Skin epidermis (tissue), 12 donors: ENCODE measurements around the gene CPNE4.

Experiments
- H3K27ac ChIP-seq, 21 experiments: fragments of 200-600 bp; sonication (generic) in 11 of 21; one replicate each; pipeline ENCODE4 v1.5.0; 2020; ENCODE audit warnings: mild to moderate bottlenecking in 3 of 21, inconsistent platforms in 2 of 21, moderate library complexity in 2 of 21
- H3K4me3 ChIP-seq, 7 experiments: fragments of 200-600 bp; sonication (generic) in 2 of 7; one replicate each; pipeline ENCODE4 v1.5.0; 2020; ENCODE audit warnings: inconsistent platforms in 2 of 7, mild to moderate bottlenecking in 2 of 7, moderate library complexity in 1 of 7

The CPNE4 gene

GRCh38 chr3:131812433-131812832, 222.4 kb downstream of the CPNE4 start:
- Histone ChIP-seq H3K4me3 (no peak overlapping the region), H3K27ac (no peak overlapping the region)

GRCh38 chr3:131811481-131811880, 223.3 kb downstream of the CPNE4 start:
- Histone ChIP-seq H3K4me3 (no peak overlapping the region), H3K27ac (no peak overlapping the region)

- H3K4me3 ChIP-seq: no peak overlapping the region
- no peak overlapping the region for H3K27ac ChIP-seq
Measured at GRCh38 chr3:131807822-131808221, 227.0 kb downstream of the CPNE4 start.

GRCh38 chr3:131806736-131807135, 228.1 kb downstream of the CPNE4 start:
- Histone ChIP-seq H3K4me3 (no peak overlapping the region), H3K27ac (no peak overlapping the region)

GRCh38 chr3:131804565-131805133, 230.2 kb downstream of the CPNE4 start:
- Histone ChIP-seq H3K27ac (no peak overlapping the region), H3K4me3 (no peak overlapping the region)

- H3K4me3 ChIP-seq: no peak overlapping the region
- no peak overlapping the region for H3K27ac ChIP-seq
Measured at GRCh38 chr3:131803113-131803512, 231.7 kb downstream of the CPNE4 start.

- Histone ChIP-seq H3K4me3 (no peak overlapping the region), H3K27ac (no peak overlapping the region)
Measured at GRCh38 chr3:131802029-131802428, 232.8 kb downstream of the CPNE4 start.

- no peak overlapping the region for H3K27ac ChIP-seq
- no peak overlapping the region for H3K4me3 ChIP-seq
Measured at GRCh38 chr3:131801566-131801965, 233.2 kb downstream of the CPNE4 start.

- Histone ChIP-seq H3K4me3 (no peak overlapping the region), H3K27ac (no peak overlapping the region)
Measured at GRCh38 chr3:131797776-131798175, 237.0 kb downstream of the CPNE4 start.

GRCh38 chr3:131796558-131797198, 238.1 kb downstream of the CPNE4 start:
- H3K27ac ChIP-seq: no peak overlapping the region
- H3K4me3 ChIP-seq: no peak overlapping the region

GRCh38 chr3:131796111-131796510, 238.7 kb downstream of the CPNE4 start:
- H3K27ac ChIP-seq: no peak overlapping the region
- no peak overlapping the region for H3K4me3 ChIP-seq

- no peak overlapping the region for H3K4me3 ChIP-seq
- no peak overlapping the region for H3K27ac ChIP-seq
Measured at GRCh38 chr3:131795390-131796090, 239.3 kb downstream of the CPNE4 start.

- H3K27ac ChIP-seq: no peak overlapping the region
- H3K4me3 ChIP-seq: no peak overlapping the region
Measured at GRCh38 chr3:131794766-131795388, 239.9 kb downstream of the CPNE4 start.

GRCh38 chr3:131793870-131794269, 240.9 kb downstream of the CPNE4 start:
- H3K4me3 ChIP-seq: no peak overlapping the region
- no peak overlapping the region for H3K27ac ChIP-seq

GRCh38 chr3:131789188-131789587, 245.6 kb downstream of the CPNE4 start:
- Histone ChIP-seq H3K27ac (no peak overlapping the region), H3K4me3 (no peak overlapping the region)

- no peak overlapping the region for H3K27ac ChIP-seq
- no peak overlapping the region for H3K4me3 ChIP-seq
Measured at GRCh38 chr3:131786386-131786785, 248.4 kb downstream of the CPNE4 start.

GRCh38 chr3:131782751-131783150, 252.1 kb downstream of the CPNE4 start:
- H3K27ac ChIP-seq: no peak overlapping the region
- no peak overlapping the region for H3K4me3 ChIP-seq

GRCh38 chr3:131778526-131778925, 256.3 kb downstream of the CPNE4 start:
- Histone ChIP-seq H3K27ac (no peak overlapping the region), H3K4me3 (no peak overlapping the region)

- H3K4me3 ChIP-seq: no peak overlapping the region
- no peak overlapping the region for H3K27ac ChIP-seq
Measured at GRCh38 chr3:131775650-131776049, 259.2 kb downstream of the CPNE4 start.

GRCh38 chr3:131772269-131773026, 262.4 kb downstream of the CPNE4 start:
- no peak overlapping the region for H3K27ac ChIP-seq
- no peak overlapping the region for H3K4me3 ChIP-seq
